ENCODE data around the gene RDH13. TPM values are rescaled to one million over a fixed set of nuclear protein-coding genes. Genes with fewer than 3 reads are reported as not detected.

Gene RDH13
- total RNA-seq, 1 donor from 2014 or later, result 18.9 TPM

GRCh38 chr19:55088021-55088451 is 25.1 kb upstream of the RDH13 start:
- Mint-ChIP-seq H3K9me3 (no peaks in the 10 kb centered on the region), H3K27me3 (ENCODE audit: low read depth) (peaks cover 36% of the 10 kb centered on the region), H3K27ac (no peak overlapping the region), H3K36me3 (ENCODE audit: low read depth) (peaks cover 29% of the 10 kb centered on the region), H3K4me1 (ENCODE audit: low read depth) (peaks cover 11% of the 10 kb centered on the region), H3K4me3 (ENCODE audit: low read depth) (no peak overlapping the region)
- DNase-seq (ENCODE audit: low spot score), result no peak
- intact Hi-C loops (cut with micrococcal nuclease), result loop anchor here (10.0 kb wide), 2 partner anchors 77 to 623 kb away; partner anchors contain the start of genes DNAAF3 and LENG9

GRCh38 chr19:55087542-55087901 is 24.6 kb upstream of the RDH13 start:
- intact Hi-C loops (cut with micrococcal nuclease), result loop anchor here (10.0 kb wide), 2 partner anchors 77 to 623 kb away; partner anchors contain the start of genes DNAAF3 and LENG9
- peak overlapping the region; percentile 37 for H3K4me3 Mint-ChIP-seq (ENCODE audit: low read depth)

GRCh38 chr19:55086730-55087541 is 24.0 kb upstream of the RDH13 start:
- peaks cover 18% of the 10 kb centered on the region for H3K4me1 Mint-ChIP-seq (ENCODE audit: low read depth)
- intact Hi-C loops (cut with micrococcal nuclease), result loop anchor here (10.0 kb wide), 2 partner anchors 78 to 622 kb away; partner anchors contain the start of genes DNAAF3 and LENG9
- H3K27ac Mint-ChIP-seq, result no peak overlapping the region
- peak; percentile 27 for DNase-seq (ENCODE audit: low spot score)
- peaks cover 43% of the 10 kb centered on the region for H3K27me3 Mint-ChIP-seq (ENCODE audit: low read depth)
- no peaks in the 10 kb centered on the region for H3K9me3 Mint-ChIP-seq
- H3K36me3 Mint-ChIP-seq (ENCODE audit: low read depth), result peaks cover 32% of the 10 kb centered on the region
- peak overlapping the region; percentile 37 for H3K4me3 Mint-ChIP-seq (ENCODE audit: low read depth)

More at GRCh38 chr19:55087542-55087901, 24.6 kb upstream of the RDH13 start:
- Mint-ChIP-seq H3K9me3 (no peaks in the 10 kb centered on the region), H3K36me3 (ENCODE audit: low read depth) (peaks cover 31% of the 10 kb centered on the region), H3K27ac (no peak overlapping the region), H3K27me3 (ENCODE audit: low read depth) (peaks cover 40% of the 10 kb centered on the region), H3K4me1 (ENCODE audit: low read depth) (peaks cover 14% of the 10 kb centered on the region)
- DNase-seq (ENCODE audit: low spot score), result no peak

DNA sequence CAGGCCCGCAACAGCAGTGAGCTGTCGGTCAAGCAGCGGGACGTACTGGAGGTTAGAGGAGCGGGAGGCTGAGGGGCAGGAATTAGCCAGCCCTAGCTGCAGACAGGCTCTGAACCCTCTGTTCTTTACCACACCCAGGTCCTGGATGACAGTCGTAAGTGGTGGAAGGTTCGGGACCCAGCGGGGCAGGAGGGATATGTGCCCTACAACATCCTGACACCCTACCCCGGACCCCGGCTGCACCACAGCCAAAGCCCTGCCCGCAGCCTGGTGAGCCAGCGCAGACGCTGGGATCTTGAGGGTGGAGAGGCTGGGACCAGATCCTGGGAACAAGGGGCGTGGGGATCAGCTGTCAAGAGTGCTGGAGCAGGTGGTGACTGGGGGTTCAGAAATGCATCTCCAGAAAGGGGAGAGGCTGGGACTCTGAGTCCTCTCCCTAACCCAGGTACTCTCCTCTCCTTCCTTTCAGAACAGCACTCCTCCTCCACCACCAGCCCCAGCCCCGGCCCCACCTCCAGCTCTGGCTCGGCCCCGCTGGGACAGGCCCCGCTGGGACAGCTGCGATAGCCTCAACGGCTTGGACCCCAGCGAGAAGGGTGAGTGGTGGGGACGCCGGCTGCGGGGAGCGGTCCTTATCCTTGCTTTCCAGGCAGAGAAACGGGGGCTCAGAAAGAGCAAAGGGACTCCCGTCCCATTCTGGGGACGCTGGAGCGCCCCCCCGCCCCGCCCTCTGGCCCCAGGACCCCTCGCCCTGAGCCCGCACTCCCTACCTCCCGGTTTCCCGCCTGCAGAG is 23.2 kb upstream of the RDH13 start:
- Mint-ChIP-seq H3K27ac (no peak overlapping the region), H3K27me3 (ENCODE audit: low read depth) (peaks cover 43% of the 10 kb centered on the region), H3K9me3 (no peaks in the 10 kb centered on the region), H3K4me3 (ENCODE audit: low read depth) (no peak overlapping the region), H3K36me3 (ENCODE audit: low read depth) (peaks cover 32% of the 10 kb centered on the region), H3K4me1 (ENCODE audit: low read depth) (peaks cover 18% of the 10 kb centered on the region)
- intact Hi-C loops (cut with micrococcal nuclease), result loop anchor here (10.0 kb wide), 2 partner anchors 79 to 621 kb away; partner anchors contain the start of genes DNAAF3 and LENG9
- DNase-seq (ENCODE audit: low spot score), result no peak

- intact Hi-C loops (cut with micrococcal nuclease), result loop anchor here (10.0 kb wide), 2 partner anchors 80 to 620 kb away; partner anchors contain the start of genes DNAAF3 and LENG9
- Mint-ChIP-seq H3K27me3 (ENCODE audit: low read depth) (peaks cover 43% of the 10 kb centered on the region), H3K36me3 (ENCODE audit: low read depth) (peaks cover 21% of the 10 kb centered on the region), H3K4me3 (ENCODE audit: low read depth) (no peak overlapping the region), H3K9me3 (no peaks in the 10 kb centered on the region), H3K4me1 (ENCODE audit: low read depth) (peaks cover 27% of the 10 kb centered on the region), H3K27ac (no peak overlapping the region)
- no peak for DNase-seq (ENCODE audit: low spot score)
These were observed 21.5 kb upstream of the RDH13 start for GRCh38 chr19:55084416-55084815.

- DNase-seq (ENCODE audit: low spot score), result no peak
- intact Hi-C loops (cut with micrococcal nuclease), result loop anchor here (10.0 kb wide), 2 partner anchors 82 to 618 kb away; partner anchors contain the start of genes DNAAF3 and LENG9
- peaks cover 23% of the 10 kb centered on the region for H3K4me1 Mint-ChIP-seq (ENCODE audit: low read depth)
- H3K36me3 Mint-ChIP-seq (ENCODE audit: low read depth), result peaks cover 18% of the 10 kb centered on the region
- H3K27me3 Mint-ChIP-seq (ENCODE audit: low read depth), result peaks cover 37% of the 10 kb centered on the region
- no peaks in the 10 kb centered on the region for H3K9me3 Mint-ChIP-seq
- H3K4me3 Mint-ChIP-seq (ENCODE audit: low read depth), result no peak overlapping the region
- no peak overlapping the region for H3K27ac Mint-ChIP-seq
These were observed 20.3 kb upstream of the RDH13 start for GRCh38 chr19:55083004-55083850.

- peaks cover 16% of the 10 kb centered on the region for H3K4me1 Mint-ChIP-seq (ENCODE audit: low read depth)
- H3K4me3 Mint-ChIP-seq (ENCODE audit: low read depth), result peak overlapping the region; percentile 54
- H3K27ac Mint-ChIP-seq, result no peak overlapping the region
- H3K27me3 Mint-ChIP-seq (ENCODE audit: low read depth), result peaks cover 28% of the 10 kb centered on the region
- no peaks in the 10 kb centered on the region for H3K9me3 Mint-ChIP-seq
- DNase-seq (ENCODE audit: low spot score), result peak; percentile 32
- H3K36me3 Mint-ChIP-seq (ENCODE audit: low read depth), result peaks cover 8% of the 10 kb centered on the region
- intact Hi-C loops (cut with micrococcal nuclease), result loop anchor here (10.0 kb wide), 2 partner anchors 83 to 617 kb away; partner anchors contain the start of genes DNAAF3 and LENG9
These were observed 19.3 kb upstream of the RDH13 start for GRCh38 chr19:55082020-55082851.

GRCh38 chr19:55081770-55082019 is 18.7 kb upstream of the RDH13 start:
- peak overlapping the region; percentile 79 for H3K4me3 Mint-ChIP-seq (ENCODE audit: low read depth)
- no peaks in the 10 kb centered on the region for H3K9me3 Mint-ChIP-seq
- peaks cover 7% of the 10 kb centered on the region for H3K36me3 Mint-ChIP-seq (ENCODE audit: low read depth)
- H3K27ac Mint-ChIP-seq, result no peak overlapping the region
- DNase-seq (ENCODE audit: low spot score), result no peak
- H3K4me1 Mint-ChIP-seq (ENCODE audit: low read depth), result peaks cover 16% of the 10 kb centered on the region
- intact Hi-C loops (cut with micrococcal nuclease), result loop anchor here (2.0 to 10.0 kb wide), 4 partner anchors 19 to 617 kb away; partner anchors contain the start of genes DNAAF3, LENG9, PPP1R12C and RDH13
- peaks cover 28% of the 10 kb centered on the region for H3K27me3 Mint-ChIP-seq (ENCODE audit: low read depth)

DNA sequence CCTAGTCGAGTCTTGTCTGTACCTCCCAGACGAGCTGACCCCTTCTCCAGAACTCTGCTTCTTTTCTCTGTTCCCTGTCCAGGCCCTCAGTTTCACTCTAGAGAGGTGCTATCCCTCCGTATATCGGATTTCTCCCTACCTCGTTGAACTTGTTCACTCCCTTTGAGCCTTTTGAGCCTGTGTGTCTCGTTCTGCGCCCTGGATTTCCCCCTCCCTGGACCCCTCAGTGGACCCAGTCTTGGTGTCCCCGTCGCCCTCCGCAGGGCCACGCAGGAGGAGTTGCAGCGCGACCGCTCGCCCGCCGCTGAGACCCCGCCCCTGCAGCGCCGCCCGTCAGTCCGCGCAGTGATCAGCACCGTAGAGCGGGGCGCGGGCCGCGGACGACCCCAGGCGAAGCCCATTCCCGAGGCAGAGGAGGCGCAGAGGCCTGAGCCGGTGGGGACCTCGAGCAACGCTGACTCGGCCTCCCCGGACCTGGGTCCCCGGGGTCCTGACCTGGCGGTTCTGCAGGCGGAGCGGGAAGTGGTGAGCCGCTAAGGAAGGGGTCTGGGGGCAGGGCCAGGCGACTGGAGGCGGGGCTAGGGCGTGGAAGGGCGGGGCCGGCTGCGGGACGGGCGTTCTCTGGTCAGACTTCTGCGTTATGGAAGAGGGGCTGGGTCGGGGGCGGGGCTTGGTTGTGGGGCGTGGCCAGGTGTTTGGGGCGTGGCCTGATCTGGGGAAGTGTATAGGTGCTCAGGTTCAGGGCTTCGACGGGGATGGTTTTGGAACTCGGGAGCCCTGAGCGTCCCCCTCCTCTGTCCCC is 18.2 kb upstream of the RDH13 start:
- Mint-ChIP-seq H3K4me3 (ENCODE audit: low read depth) (peak overlapping the region; percentile 79), H3K4me1 (ENCODE audit: low read depth) (peaks cover 16% of the 10 kb centered on the region), H3K36me3 (ENCODE audit: low read depth) (peaks cover 7% of the 10 kb centered on the region), H3K27ac (peak overlapping the region; percentile 86), H3K9me3 (no peaks in the 10 kb centered on the region), H3K27me3 (ENCODE audit: low read depth) (peaks cover 28% of the 10 kb centered on the region)
- peak; percentile 94 for DNase-seq (ENCODE audit: low spot score)
- intact Hi-C loops (cut with micrococcal nuclease), result loop anchor here (2.0 to 10.0 kb wide), 4 partner anchors 18 to 616 kb away; partner anchors contain the start of genes DNAAF3, LENG9, PPP1R12C and RDH13

GRCh38 chr19:55080121-55080967 is 17.4 kb upstream of the RDH13 start:
- H3K27me3 Mint-ChIP-seq (ENCODE audit: low read depth), result peaks cover 20% of the 10 kb centered on the region
- peaks cover 16% of the 10 kb centered on the region for H3K4me1 Mint-ChIP-seq (ENCODE audit: low read depth)
- intact Hi-C loops (cut with micrococcal nuclease), result loop anchor here (2.0 to 10.0 kb wide), 4 partner anchors 18 to 616 kb away; partner anchors contain the start of genes DNAAF3, LENG9, PPP1R12C and RDH13
- H3K36me3 Mint-ChIP-seq (ENCODE audit: low read depth), result peaks cover 7% of the 10 kb centered on the region
- H3K27ac Mint-ChIP-seq, result peak overlapping the region; percentile 86
- peak overlapping the region; percentile 79 for H3K4me3 Mint-ChIP-seq (ENCODE audit: low read depth)
- no peaks in the 10 kb centered on the region for H3K9me3 Mint-ChIP-seq
- peak; percentile 75 for DNase-seq (ENCODE audit: low spot score)
